Activated CD4-positive, alpha-beta T cell treated with anti-CD3 and anti-CD28 coated beads, Interleukin-2, amount 50 U/mL, for 1 hour (primary cell): ENCODE results near the gene UCN2.

ENCODE experiments used
- DNase-seq: peaks from one replicate; pipeline ENCODE4 v3.0.0-alpha.2; 2020

UCN2 gene

DNA sequence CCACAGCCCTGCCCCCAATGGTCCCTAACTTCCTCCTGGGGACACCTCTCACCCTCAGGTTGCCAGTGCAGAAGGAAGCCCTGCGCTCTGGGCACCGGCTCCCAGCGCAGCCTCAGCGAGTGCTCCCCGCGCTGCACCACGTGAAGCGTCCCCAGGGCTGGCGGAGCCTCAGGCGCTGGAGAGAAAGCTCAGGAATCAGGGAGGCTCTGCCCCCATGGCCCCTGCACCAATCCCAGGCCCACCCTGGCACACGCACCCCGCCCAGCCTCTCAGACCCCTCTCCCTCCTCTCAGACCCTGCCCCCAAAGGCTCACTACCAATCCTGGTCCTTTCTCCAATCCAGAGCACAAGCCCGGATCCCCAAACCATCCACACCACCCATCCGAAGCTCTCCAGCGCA is 24.6 kb upstream of the UCN2 start:
- no peak for DNase-seq

DNA sequence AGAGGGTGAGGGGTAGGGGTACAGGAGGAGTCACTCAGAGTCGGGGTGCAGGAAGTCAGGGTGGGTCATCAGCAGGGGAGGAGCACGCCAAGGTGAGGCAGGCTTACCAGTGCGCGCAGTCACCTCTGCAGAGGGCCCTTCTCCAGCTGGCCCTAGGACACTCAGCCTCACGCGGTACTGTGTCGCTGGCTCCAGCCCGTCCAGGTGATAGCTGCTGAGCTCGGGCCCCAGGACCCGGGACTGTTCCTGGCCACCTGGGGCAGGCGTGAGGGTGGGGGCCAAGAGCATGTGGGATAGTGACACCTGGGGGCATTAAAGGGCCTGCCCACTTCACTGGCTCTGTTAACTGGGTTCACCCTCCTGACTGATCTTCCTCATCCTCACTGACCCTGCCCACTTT is 24.1 kb upstream of the UCN2 start:
- no peak for DNase-seq

DNA sequence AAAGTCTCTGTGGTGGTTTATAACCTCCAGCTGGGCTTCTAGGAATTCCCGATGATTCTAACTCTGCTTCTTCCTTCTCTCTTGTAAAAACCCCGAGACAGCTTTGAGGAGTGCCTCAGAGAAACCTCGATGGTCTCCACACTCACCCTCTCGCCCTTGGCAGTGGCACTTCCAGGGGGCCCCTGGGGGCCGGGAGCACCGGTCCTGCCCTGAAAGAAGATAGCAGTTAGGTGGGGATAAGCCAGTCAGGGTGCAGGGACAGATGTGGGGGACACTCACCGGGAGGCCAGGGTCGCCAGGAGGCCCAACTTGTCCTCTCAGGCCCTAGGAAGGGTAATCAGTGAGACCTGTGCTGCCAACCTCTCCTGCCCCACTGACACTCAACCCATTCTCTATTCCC is 21.8 kb upstream of the UCN2 start:
- DNase-seq = no peak

DNA sequence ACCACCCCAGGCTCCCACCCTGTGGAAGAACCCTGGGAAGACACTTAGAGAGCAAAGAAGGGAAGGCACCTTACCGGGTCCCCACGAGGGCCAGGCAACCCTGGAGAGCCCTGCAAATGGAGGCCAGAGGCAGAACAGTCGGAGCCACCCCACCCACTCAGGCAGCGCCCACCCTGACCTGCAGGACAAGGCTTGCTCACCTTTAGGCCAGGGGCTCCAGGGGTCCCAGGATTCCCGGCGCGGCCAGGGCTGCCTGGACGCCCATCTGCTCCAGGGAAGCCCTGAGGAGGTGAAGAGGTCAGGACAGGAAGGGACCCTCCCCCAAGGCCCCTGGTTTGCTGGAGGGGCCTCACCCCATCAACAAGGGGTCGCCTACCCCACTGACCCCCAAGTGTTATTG is 21.3 kb upstream of the UCN2 start:
- no peak for DNase-seq

DNA sequence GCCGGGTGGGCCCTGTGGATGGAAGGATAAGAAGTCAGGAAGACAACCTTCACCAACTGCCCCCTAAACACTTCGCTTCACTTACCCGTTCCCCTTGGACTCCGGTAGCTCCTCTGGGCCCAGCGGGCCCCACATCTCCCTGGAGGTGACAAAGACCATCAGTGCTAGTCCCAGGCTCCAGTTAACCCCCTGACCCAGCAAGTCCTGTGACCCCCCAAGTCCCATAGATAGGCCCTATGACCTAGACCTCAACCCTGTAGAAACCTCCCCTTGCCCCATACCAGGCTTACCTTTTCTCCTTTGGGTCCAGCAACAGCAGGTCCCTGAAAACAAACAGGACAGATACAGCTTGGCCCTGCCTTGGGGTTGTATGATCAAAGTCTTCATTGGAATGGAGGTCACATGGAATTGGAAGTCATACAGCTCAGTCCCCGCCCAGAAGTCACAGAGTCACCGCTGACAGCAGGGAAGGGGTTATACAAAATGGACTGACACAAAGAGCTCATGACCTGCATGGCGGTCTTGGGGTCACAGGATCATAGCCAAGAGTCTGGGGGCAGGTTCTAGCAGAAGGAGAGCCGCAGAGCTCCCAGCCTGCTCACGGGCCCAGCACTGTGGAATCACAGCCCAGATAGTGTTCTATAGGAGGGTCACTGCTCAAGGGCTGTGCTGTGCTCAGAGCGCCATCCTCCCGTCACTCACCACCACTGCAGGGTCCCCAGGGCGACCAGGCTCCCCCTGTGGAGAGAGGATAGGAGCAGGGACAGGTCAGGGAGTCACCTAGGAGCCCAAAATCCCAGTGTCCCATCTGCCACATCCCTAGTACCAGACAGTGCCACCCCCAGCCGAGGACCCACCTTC is 18.3 kb upstream of the UCN2 start:
- DNase-seq = no peak

DNA sequence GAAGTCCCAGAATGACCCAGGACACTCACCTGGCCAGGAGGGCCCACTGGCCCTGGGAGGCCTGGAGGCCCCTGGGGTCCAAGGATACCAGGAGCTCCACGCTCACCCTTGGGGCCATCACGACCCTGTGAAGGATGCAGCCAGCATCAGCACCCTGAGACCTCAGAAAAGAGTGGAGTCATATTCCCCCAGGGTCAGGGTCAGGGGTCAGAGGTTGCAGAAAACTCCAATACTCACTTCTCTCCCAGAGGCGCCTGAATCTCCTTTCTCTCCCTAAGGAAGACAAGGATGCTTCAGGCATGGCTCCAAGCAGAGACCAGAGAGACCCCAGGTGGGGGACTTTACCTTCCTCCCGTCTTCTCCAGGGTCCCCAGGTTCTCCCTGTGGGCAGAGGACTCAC is 13.1 kb upstream of the UCN2 start:
- DNase-seq = no peak

DNA sequence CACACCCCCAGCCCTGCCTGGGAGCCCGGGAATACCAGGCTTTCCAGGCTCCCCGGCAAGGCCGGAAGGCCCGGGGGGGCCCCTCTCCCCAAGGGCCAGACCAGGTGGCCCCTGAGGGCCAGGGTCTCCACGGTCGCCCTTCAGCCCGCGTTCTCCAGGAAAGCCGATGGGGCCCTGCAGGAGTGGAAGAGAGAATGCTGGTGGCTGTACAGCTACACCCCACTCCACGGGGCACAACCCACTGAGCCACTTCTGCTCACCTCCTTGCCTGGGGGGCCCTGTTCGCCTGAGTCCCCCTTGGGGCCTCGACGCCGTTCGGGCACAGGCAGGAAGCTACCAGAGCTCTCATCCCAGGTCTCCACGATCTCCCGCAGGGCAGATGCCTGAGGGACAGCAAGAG is 11.8 kb upstream of the UCN2 start:
- no peak for DNase-seq

DNA sequence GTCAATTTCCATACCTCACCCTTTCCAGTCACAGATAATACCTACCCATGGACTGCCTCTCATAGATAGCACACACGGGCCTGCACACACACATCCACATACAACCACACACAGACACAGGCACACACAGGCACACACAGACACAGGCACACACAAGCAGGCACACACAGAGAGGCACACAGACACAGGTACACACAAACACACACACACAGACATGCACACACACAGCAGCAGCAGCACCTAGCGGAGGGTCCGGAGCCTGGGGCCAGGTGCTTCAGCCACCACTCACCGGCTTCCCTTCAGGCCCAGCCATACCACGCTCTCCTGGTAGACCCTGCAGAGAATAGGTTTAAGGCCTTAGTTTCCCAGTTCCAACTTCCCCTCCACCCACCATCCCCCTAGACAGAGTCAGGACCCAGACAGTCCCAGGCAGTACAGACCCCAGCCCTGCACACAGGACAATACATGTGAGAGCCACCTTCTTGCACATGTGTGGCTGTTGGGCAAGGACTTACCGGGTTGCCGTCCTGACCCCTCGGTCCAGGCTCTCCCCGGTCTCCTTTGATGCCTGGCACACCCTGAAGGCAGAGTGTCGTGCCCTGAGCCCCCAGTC is 10.5 kb upstream of the UCN2 start:
- no peak for DNase-seq

DNA sequence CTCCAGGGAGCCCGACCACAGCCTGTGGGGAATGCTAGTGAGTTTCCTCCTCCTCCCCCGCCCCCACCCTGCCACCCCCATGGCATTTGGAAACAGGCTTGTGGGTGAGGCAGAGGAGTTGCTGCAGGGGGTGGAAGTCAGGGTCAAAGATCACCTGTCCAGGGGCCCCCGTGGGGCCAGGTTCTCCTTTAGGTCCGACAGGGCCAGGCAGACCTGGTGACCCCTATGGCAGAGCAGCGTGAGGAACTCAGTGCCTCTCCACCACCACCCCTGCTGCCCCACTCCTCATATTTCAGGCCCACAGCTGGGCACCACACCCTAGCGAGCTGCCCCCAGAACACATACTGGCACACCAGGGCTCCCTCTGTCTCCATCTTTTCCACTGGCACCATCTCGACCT is 8.9 kb upstream of the UCN2 start:
- no peak for DNase-seq

DNA sequence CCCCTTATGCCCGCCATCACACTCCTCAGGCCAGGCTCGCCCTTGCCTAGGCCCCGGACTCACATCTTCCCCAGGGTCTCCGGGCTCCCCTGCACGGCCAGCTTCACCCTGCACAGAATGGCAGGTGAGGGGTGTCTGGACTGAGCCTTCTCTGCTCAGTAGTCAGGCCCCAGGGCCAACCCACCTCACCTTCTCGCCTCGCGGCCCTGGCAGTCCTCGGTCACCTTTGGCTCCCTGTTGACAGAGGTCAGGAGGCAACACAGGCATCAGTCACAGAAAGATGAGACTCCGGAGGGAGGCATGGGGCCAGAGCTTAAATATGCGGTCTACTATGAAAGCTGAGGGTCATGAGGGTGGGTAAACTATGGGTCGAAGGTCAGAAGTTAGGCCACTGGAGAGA is 8.4 kb upstream of the UCN2 start:
- no peak for DNase-seq

DNA sequence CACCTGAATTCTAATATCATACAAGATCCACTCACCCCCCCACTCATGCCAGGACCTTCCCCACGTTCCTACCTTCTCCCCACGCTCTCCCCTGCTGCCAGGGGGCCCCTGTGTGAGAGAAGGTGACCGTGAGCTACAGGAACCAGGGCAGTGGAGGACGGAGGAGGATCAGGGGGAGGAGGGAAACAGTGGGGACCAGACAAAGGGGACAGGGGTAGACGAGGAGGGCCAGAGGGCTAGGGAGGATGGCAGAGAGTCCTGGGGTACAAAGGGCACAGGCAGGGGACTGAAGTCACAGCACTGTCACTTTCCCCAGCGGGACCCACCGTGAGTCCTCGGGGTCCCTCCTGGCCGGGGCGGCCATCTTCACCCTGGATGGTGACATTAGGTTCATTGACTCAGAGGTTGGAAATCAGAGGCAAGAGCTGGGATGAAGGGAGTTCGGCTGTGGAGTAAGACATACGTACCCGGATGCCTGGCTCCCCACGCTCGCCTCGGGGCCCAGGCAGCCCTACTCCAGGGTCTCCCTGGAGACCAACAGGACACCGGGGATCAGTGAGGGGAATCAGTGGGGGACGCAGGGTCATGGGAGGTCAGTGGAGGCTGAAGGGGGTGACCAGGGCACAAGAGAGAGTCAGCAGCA is 6.3 kb upstream of the UCN2 start:
- no peak for DNase-seq

DNA sequence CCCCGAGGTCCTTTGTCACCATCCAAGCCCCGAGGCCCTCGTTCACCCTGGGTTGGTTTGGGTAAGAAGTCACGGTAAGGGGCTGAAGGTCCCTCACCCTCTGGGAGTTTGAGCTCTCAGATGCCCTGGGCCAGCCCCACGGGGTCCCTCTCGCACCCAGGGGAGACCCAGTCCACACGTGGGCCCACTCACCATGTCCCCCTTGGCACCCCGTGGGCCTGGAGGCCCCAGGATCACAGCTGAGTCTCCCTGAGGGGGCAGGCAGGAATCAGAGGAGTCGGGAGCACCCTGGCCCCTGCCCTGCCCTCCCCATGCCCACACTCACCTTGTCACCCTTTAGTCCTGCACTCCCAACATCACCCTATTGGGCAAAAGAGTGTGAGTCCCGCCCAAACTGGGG is 5.8 kb upstream of the UCN2 start:
- DNase-seq = no peak

DNA sequence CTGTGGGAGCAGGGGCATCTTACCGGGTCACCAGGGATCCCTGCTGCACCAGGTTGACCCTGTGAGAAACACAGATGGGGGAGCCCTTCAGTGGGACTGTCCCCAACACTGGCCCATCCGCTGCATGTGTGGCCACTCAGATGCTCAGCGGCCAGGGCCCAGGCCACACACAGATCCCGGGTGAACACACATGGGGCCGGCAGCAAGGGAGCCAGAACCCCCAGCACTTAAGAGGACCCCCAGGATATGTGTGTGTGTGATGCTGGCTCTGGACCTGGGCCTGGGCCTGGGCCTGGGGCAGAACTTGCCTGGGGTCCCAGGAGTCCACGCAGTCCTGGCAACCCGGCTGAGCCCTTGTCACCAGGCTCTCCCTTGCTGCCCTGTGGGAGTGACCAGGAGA is 4.9 kb upstream of the UCN2 start:
- no peak for DNase-seq

DNA sequence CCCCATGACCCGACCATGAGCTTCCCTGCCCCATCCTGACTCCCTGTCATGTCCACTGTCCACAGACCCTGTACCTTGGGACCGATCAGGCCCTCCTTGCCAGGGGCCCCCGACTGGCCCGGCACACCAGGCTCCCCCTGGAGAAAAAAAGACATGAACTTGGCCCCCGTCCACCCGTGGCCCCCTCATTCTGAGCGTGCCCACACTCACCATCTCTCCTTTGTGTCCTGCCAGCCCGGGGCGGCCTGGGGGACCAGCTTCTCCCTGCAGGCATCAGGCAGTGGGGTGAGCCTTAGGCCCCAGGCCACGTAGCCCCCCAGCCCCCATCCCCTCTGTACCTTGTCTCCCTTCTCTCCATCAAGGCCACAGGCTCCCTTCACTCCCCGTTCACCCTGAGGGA is 3.9 kb upstream of the UCN2 start:
- no peak for DNase-seq

DNA sequence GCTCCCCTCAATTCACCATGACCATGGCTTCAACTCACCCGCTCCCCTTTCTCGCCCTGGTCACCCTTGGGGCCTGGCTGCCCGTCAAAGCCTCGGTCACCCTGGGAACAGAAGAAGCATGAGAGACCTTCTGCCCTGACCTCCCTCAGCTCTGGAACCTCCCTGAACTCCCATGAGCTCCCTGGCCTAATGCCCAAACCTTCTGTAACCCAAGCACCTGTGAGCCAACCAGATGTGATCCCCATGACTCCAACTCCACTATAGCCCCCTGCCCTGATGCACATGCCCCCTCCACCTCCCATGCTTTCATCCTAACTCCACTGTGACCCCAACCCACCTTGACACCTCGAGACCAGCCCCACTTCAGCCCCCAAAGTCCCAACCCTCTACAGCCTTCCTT is 3.5 kb upstream of the UCN2 start:
- no peak for DNase-seq

DNA sequence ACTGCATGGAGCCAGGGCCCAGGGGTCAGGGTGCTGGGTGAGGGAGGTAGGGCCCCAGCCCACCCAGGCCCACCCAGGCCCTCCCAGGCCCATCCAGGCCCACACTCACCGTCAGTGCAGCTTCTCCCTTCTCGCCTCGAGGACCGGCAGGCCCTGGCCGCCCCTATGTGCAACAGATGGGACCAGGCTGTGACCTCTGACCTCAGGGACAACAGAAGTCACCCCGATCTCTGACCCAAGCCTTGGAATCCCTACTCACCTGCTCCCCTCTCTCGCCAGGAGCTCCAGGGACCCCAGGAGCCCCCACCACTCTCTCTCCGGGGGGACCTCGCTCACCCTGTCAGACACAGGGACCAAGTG is 2.8 kb upstream of the UCN2 start:
- no peak for DNase-seq

DNA sequence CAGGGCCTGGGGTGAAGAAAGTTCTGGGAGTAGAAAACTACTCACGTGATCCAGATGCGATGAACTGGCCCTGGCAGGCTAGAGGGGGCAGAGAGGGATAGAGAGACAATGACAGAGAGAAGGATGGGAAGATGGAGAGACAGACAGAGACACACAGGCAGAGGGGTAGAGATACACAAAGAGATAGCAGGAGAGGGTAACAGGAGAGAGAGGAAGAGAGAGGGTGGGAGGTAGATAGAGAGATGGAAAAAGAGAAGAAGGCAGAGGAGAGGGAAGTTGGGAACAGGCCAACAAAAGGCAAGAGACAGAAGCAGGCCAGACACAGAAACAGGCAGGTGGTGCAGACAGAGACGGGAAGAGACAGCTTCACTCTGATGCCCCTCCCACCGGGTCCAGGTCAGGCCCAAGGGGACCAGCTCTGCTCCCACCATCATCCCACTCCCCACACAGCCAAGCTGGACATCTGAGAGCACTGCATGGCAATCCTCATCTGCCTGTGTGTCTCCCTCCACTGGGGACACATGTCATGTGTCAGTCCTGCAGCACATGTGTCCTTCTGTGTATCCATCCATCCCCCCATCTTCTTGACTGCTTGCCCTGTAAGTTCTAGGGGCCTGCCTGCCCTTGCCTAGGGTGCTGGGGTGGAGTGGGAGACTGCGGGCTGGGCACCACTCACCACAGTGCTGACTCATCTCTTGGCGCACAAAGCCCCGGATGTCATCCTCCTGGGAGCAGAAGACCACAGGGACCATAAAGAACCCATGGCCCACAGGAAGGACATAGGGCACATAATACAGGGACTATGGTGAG is 2.2 kb upstream of the UCN2 start:
- DNase-seq = no peak

DNA sequence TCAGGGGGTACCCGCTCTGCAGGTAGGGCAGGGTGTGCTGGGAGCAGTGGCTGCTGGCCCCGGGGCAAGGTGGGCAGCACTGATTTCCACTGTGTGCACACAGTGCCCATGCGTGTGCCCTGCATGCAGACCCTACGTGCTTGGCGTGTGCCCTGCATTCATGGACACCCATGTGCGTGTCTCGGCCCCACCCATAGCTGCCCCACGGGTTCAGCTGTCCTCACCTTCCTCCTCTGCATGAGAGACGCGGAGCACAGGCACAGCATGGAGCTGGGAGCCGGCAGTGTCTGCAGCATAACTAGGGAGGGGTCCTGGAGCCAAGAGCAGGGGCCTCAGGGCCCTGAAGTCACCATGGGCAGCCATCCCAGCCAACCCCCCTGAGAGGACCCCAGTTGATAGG is 1.6 kb upstream of the UCN2 start:
- DNase-seq = no peak

DNA sequence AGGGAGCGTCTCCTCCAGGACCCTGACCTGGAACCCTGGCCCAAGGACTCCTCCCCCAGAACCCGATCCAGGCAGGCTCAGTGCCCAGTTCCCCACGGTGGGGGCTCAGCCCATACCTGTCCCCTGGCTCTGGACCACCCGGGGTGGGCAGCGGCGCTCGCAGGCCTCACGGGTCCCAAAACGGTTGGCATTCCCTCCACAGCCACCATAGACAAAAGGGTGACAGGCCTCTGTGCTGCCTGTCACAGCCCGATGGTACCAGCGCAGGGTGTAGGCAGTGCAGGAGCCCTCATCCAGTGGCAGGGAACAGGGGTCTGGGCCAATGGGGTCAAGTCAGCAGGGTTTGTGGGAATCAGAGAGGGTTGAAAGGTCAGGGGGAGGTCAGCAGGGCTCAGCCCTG is 1.1 kb upstream of the UCN2 start:
- no peak for DNase-seq

DNA sequence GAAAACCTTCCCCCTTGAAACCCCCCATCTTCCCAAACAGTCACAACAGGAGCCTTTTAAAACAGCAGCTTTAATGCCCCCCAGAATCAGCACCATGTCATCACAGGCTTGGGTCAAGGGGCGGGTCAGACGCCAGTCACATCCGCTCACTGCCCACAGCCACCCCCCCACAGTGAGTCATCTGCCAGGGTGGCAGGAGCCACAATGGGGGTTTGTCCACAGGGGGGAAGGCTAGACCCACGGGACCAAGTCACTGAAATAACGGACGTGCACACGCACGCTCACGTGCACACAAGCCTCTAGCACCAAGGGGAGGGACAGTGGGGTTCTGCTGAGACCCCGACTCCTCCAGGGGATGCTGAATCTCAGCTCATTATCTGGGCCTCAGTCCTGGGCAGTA is 441 bp upstream of the UCN2 start:
- DNase-seq = peak; percentile 5

DNA sequence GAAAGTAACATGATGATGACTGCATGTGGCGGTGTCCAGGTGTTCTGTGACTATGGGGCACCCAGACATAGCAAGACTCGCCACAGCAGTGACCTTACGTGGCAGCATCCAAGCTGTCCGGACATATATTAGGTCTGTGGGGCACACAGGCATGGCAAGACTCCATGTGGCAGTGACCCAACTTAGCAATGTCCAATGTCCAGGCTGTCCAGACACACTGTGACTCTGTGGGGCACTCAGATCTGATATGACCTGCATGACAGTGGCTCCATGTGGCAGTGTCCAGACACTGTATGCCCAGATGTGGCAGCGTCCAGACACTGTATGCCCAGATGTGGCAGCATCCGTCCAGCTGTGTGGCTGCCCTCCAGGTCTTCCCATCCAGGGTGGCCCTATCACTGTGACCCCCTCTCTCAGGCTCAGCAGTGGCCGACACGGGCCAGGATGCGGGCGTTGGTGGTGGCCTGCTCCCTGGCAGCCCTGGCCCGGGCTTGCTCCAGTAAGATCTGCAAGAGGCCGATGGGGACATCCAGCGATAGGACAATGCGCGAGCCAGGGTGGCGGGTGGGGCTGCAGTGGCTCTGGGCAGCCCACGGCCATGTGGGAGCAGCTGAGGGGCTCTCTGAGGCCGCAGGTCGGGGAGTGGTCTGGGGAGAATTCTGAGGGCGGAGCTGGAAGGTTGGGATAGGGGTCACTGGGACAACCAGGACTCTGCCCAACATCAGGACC is 1.1 kb downstream of the UCN2 start:
- DNase-seq = no peak

DNA sequence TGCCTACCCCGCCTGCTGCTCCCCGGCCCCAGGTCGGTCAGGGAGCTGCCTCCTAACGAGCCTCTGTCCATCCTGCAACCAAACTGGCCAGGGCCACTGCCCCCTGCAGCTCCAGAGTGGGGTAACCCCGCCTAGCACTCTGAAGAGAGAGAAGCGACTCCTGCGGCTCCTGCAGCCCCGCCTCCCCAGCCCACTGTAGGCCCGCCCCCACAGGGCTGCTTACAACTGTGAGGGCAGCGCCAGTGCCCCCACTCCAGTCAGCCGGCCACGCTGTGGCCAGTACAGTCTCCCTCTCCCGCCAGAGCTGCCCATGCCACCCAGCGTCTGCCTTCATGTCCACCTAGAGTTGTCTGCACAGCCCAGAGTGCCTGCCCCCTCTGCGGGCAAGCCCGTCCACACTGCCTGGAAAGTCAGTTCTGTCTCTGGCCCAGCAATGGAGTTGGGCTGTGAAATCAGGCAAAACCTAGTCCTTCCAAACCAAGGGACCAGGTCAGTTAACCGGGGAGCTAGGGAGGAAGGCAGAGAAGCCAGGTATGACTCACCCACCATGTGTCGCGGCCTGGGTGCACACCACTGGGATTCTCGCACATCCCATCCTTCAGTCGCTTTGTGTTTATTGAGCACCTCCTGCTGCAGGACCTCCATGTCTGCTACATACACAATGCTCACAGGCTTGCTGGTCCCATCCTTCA is 2.4 kb downstream of the UCN2 start:
- DNase-seq = no peak
